ENCODE measurements around the gene ALCAM. TPM values are rescaled to one million over a fixed set of nuclear protein-coding genes. Genes with fewer than 3 reads are reported as not detected.
"Not testable (repeated sequence)": the region's sequence is repeated elsewhere in the genome, so short reads cannot be mapped to it uniquely, and the experiment has no call there.

Gene ALCAM
- total RNA-seq, 1 experiment from 2014 or later = 24.2 TPM

- DNase-seq (ENCODE audit: low read depth, low spot score) = no peak
- in situ Hi-C loops (cut with HindIII; ENCODE audit: low pct_unique_long_range_greater_than_20kb, low sequenced_read_pairs) = no loop called here
Observed at GRCh38 chr3:105373383-105373782, 6.7 kb downstream of the ALCAM start.

- in situ Hi-C loops (cut with HindIII; ENCODE audit: low pct_unique_long_range_greater_than_20kb, low sequenced_read_pairs) = no loop called here
- DNase-seq (ENCODE audit: low read depth, low spot score) = no peak
Observed at GRCh38 chr3:105375750-105376511, 9.2 kb downstream of the ALCAM start.

- in situ Hi-C loops (cut with HindIII; ENCODE audit: low pct_unique_long_range_greater_than_20kb, low sequenced_read_pairs) = no loop called here
- no peak for DNase-seq (ENCODE audit: low read depth, low spot score)
Observed at GRCh38 chr3:105377716-105378115, 11.0 kb downstream of the ALCAM start.

GRCh38 chr3:105385179-105385578 lies 18.5 kb downstream of the ALCAM start:
- no peak for DNase-seq (ENCODE audit: low read depth, low spot score)
- in situ Hi-C loops (cut with HindIII; ENCODE audit: low pct_unique_long_range_greater_than_20kb, low sequenced_read_pairs) = no loop called here

GRCh38 chr3:105385819-105386508 lies 19.3 kb downstream of the ALCAM start:
- no peak for DNase-seq (ENCODE audit: low read depth, low spot score)
- in situ Hi-C loops (cut with HindIII; ENCODE audit: low pct_unique_long_range_greater_than_20kb, low sequenced_read_pairs) = no loop called here

- DNase-seq (ENCODE audit: low read depth, low spot score) = no peak
- in situ Hi-C loops (cut with HindIII; ENCODE audit: low pct_unique_long_range_greater_than_20kb, low sequenced_read_pairs) = no loop called here
Observed at GRCh38 chr3:105387122-105387751, 20.5 kb downstream of the ALCAM start.

- no peak for DNase-seq (ENCODE audit: low read depth, low spot score)
- in situ Hi-C loops (cut with HindIII; ENCODE audit: low pct_unique_long_range_greater_than_20kb, low sequenced_read_pairs) = no loop called here
Observed at GRCh38 chr3:105388176-105388575, 21.5 kb downstream of the ALCAM start.

- DNase-seq (ENCODE audit: low read depth, low spot score); in situ Hi-C loops (cut with HindIII; ENCODE audit: low pct_unique_long_range_greater_than_20kb, low sequenced_read_pairs): not testable (repeated sequence)
Observed at GRCh38 chr3:105389759-105390158, 23.1 kb downstream of the ALCAM start.

- in situ Hi-C loops (cut with HindIII; ENCODE audit: low pct_unique_long_range_greater_than_20kb, low sequenced_read_pairs); DNase-seq (ENCODE audit: low read depth, low spot score): not testable (repeated sequence)
Observed at GRCh38 chr3:105392598-105392997, 25.9 kb downstream of the ALCAM start.

- no peak for DNase-seq (ENCODE audit: low read depth, low spot score)
- in situ Hi-C loops (cut with HindIII; ENCODE audit: low pct_unique_long_range_greater_than_20kb, low sequenced_read_pairs) = no loop called here
Observed at GRCh38 chr3:105394177-105394576, 27.5 kb downstream of the ALCAM start.

- in situ Hi-C loops (cut with HindIII; ENCODE audit: low pct_unique_long_range_greater_than_20kb, low sequenced_read_pairs) = no loop called here
- no peak for DNase-seq (ENCODE audit: low read depth, low spot score)
Observed at GRCh38 chr3:105397974-105398373, 31.3 kb downstream of the ALCAM start.

GRCh38 chr3:105398437-105398836 lies 31.7 kb downstream of the ALCAM start:
- no peak for DNase-seq (ENCODE audit: low read depth, low spot score)
- in situ Hi-C loops (cut with HindIII; ENCODE audit: low pct_unique_long_range_greater_than_20kb, low sequenced_read_pairs) = no loop called here

- in situ Hi-C loops (cut with HindIII; ENCODE audit: low pct_unique_long_range_greater_than_20kb, low sequenced_read_pairs) = no loop called here
- DNase-seq (ENCODE audit: low read depth, low spot score) = no peak
Observed at GRCh38 chr3:105399062-105399461, 32.4 kb downstream of the ALCAM start.

GRCh38 chr3:105399611-105400010 lies 32.9 kb downstream of the ALCAM start:
- DNase-seq (ENCODE audit: low read depth, low spot score) = peak; percentile 41
- in situ Hi-C loops (cut with HindIII; ENCODE audit: low pct_unique_long_range_greater_than_20kb, low sequenced_read_pairs) = no loop called here

- DNase-seq (ENCODE audit: low read depth, low spot score) = no peak
- in situ Hi-C loops (cut with HindIII; ENCODE audit: low pct_unique_long_range_greater_than_20kb, low sequenced_read_pairs) = no loop called here
Observed at GRCh38 chr3:105401254-105401653, 34.5 kb downstream of the ALCAM start.

- in situ Hi-C loops (cut with HindIII; ENCODE audit: low pct_unique_long_range_greater_than_20kb, low sequenced_read_pairs) = no loop called here
Observed at GRCh38 chr3:105401691-105402149, 35.0 kb downstream of the ALCAM start.

GRCh38 chr3:105402287-105402801 lies 35.6 kb downstream of the ALCAM start:
- in situ Hi-C loops (cut with HindIII; ENCODE audit: low pct_unique_long_range_greater_than_20kb, low sequenced_read_pairs) = no loop called here

More at GRCh38 chr3:105401691-105402149, 35.0 kb downstream of the ALCAM start:
- DNase-seq (ENCODE audit: low read depth, low spot score) = no peak

GRCh38 chr3:105403034-105403433 lies 36.3 kb downstream of the ALCAM start:
- in situ Hi-C loops (cut with HindIII; ENCODE audit: low pct_unique_long_range_greater_than_20kb, low sequenced_read_pairs); DNase-seq (ENCODE audit: low read depth, low spot score): not testable (repeated sequence)

More at GRCh38 chr3:105402287-105402801, 35.6 kb downstream of the ALCAM start:
- DNase-seq (ENCODE audit: low read depth, low spot score) = no peak
